Measurements from ENCODE around the gene MX2. TPM values are rescaled to one million over a fixed set of nuclear protein-coding genes. Genes with fewer than 3 reads are reported as not detected.

MX2 gene
- total and polyA plus RNA-seq, 10 of the 15 experiments (the other 5 are each of a cell fraction or from before 2014, with no cell fraction given): 10.5 to 167 (median 46.1) TPM

- H3K79me2 ChIP-seq (ENCODE audit: control insufficient read depth, insufficient read depth, low read length): peaks cover 76% of the 10 kb centered on the region
- ATAC-seq (peak; percentile 47), FAIRE-seq (no peak)
- peak; percentile 78 for TF ChIP-seq IKZF1 (conservative IDR thresholded peaks at IDR 0.05)
- TF ChIP-seq SPI1 (IDR thresholded peaks at IDR 0.05; ENCODE audit: borderline replicate concordance, insufficient read depth, low read depth, low read length): peak; percentile 95
- TF ChIP-seq SRF (IDR thresholded peaks at IDR 0.05; ENCODE audit: low read depth in 2 of 2, low read length in 2 of 2): no peak
- no peak for TF ChIP-seq BMI1 (IDR thresholded peaks at IDR 0.05; ENCODE audit: borderline replicate concordance)
- no peak for TF ChIP-seq STAT1 (conservative IDR thresholded peaks at IDR 0.05)
- no peak for TF ChIP-seq RUNX3 (IDR thresholded peaks at IDR 0.05; ENCODE audit: low read length)
- no peak for TF ChIP-seq JUNB (IDR thresholded peaks at IDR 0.05)
- TF ChIP-seq BCL11A (IDR thresholded peaks at IDR 0.05; ENCODE audit: low read depth, low read length): no peak
- TF ChIP-seq TBL1XR1 (IDR thresholded peaks at IDR 0.05; ENCODE audit: low read depth, low read length): no peak; the same call in 1 of the 2 replicates
- TF ChIP-seq SMC3 (IDR thresholded peaks at IDR 0.05; ENCODE audit: borderline replicate concordance, low read length): peak; percentile 19; the same call in 1 of the 2 replicates
- no peak; the same call in none of the 2 replicates for TF ChIP-seq NBN (IDR thresholded peaks at IDR 0.05)
- TF ChIP-seq HCFC1 (IDR thresholded peaks at IDR 0.05; ENCODE audit: low read length): no peak
- no peak for TF ChIP-seq MTA2 (IDR thresholded peaks at IDR 0.05; ENCODE audit: low read depth)
- no peak for TF ChIP-seq GABPA (IDR thresholded peaks at IDR 0.05; ENCODE audit: low read depth)
- no peak for TF ChIP-seq ETV6 (conservative IDR thresholded peaks at IDR 0.05 in 1 of 2, IDR thresholded peaks at IDR 0.05 in 1 of 2; ENCODE audit: borderline replicate concordance in 1 of 2, low read depth in 1 of 2)
- TF ChIP-seq POLR2AphosphoS5 (IDR thresholded peaks at IDR 0.05; ENCODE audit: low read length): peak; percentile 77
- TF ChIP-seq EGR1 (IDR thresholded peaks at IDR 0.05; ENCODE audit: borderline replicate concordance in 1 of 2, low read depth in 2 of 2, low read length in 2 of 2): peak in 1 of 2 experiments; percentile 36; a peak in 1 of 3 replicates
- no peak for TF ChIP-seq SUPT20H (IDR thresholded peaks at IDR 0.05; ENCODE audit: borderline replicate concordance, control insufficient read depth, low read depth, low read length)
- TF ChIP-seq ZBTB40 (IDR thresholded peaks at IDR 0.05; ENCODE audit: borderline replicate concordance): no peak
- TF ChIP-seq NFYB (IDR thresholded peaks at IDR 0.05; ENCODE audit: insufficient read depth, low read depth, low read length): no peak
These were observed 7.5 kb downstream of the MX2 start for GRCh38 chr21:41369105-41369919.

More at GRCh38 chr21:41369105-41369919, 7.5 kb downstream of the MX2 start:
- SMC1A ChIA-PET (ENCODE audit: uncharacterized antibody, unreplicated experiment): interaction anchor here (0.9 to 8.3 kb wide), 14 partner anchors 7 to 560 kb away, joined by 3 to 67 read pairs (median 10); partner anchors contain the start of genes MX1 and MX2
- H3K9me3 ChIP-seq (replicated peaks; ENCODE audit: control insufficient read depth, insufficient read depth, low read length): no peaks in the 10 kb centered on the region
- peak overlapping the region; percentile 99 for H3K4me2 ChIP-seq (ENCODE audit: control insufficient read depth, insufficient read depth)
- H3K27ac ChIP-seq (ENCODE audit: control insufficient read depth, insufficient read depth): peak overlapping the region; percentile 98
- DNase-seq (ENCODE audit: low read depth, low spot score): peak; percentile 42
- no TSS peak for BruUV-seq (replicated peaks)
- peak overlapping the region; percentile 47 for H2AFZ ChIP-seq (ENCODE audit: control insufficient read depth, low read depth, low read length)
- peaks cover 42% of the 10 kb centered on the region for H3K4me1 ChIP-seq (ENCODE audit: control insufficient read depth, insufficient read depth, low read length)
- CTCF ChIA-PET: interaction anchor here (0.8 to 7.4 kb wide), 16 partner anchors 9 to 238 kb away, joined by 3 to 99 read pairs (median 3); partner anchors contain the start of gene MX1
- RAD21 ChIA-PET (ENCODE audit: unreplicated experiment): interaction anchor here (0.9 to 7.7 kb wide), 13 partner anchors 8 to 397 kb away, joined by 3 to 97 read pairs (median 6); partner anchors contain the start of genes MX1 and MX2
- no peaks in the 10 kb centered on the region for H3K27me3 ChIP-seq (replicated peaks in 1 of 2; ENCODE audit: control insufficient read depth in 2 of 2, insufficient read depth in 2 of 2, low read length in 1 of 2)
- no peaks in the 10 kb centered on the region; a peak in 1 of 4 replicates for H3K36me3 ChIP-seq (ENCODE audit: control insufficient read depth in 2 of 2, insufficient read depth in 2 of 2, low read length in 1 of 2)
- peak overlapping the region; percentile 87 for H3K9ac ChIP-seq (ENCODE audit: control insufficient read depth, insufficient read depth, low read length)
- peak overlapping the region; percentile 78 for H3K4me3 ChIP-seq
- POLR2A ChIA-PET: interaction anchor here (0.7 to 4.6 kb wide), 12 partner anchors 8 to 399 kb away, joined by 3 to 80 read pairs (median 4); partner anchors contain the start of genes MX1 and MX2
- H4K20me1 ChIP-seq (ENCODE audit: control insufficient read depth, insufficient read depth): no peaks in the 10 kb centered on the region
- intact Hi-C loops (cut with micrococcal nuclease; ENCODE audit: unreplicated experiment) (loop anchor here (10.0 kb wide), 3 partner anchors 495 to 855 kb away; no protein-coding TSS in a partner anchor), in situ Hi-C loops (cut with MboI) (no loop called here)
- WGBS (ENCODE audit: insufficient coverage, insufficient replicate concordance, low lambda C conversion rate, missing lambda C conversion rate): 1% methylated on average over 22 of the region's 29 CpGs

All from GM12878 (cell line).